GM23248 (cell line): Measurements from ENCODE around the gene MPND.

Source experiments
- EZH2 ChIP-seq: fragments of 200-600 bp; sonication (generic); IDR thresholded peaks from 2 replicates; pipeline ENCODE4 v1.6.1; 2018; ENCODE audit warnings: antibody characterized with exemption, mild to moderate bottlenecking; ENCODE audit not compliant: insufficient read depth, poor library complexity, severe bottlenecking
- EZH2phosphoT487 ChIP-seq: fragments of 200-600 bp; sonication (generic); IDR thresholded peaks from 2 replicates; pipeline ENCODE4 v1.6.1; 2018; ENCODE audit warnings: antibody characterized with exemption, moderate library complexity, mild to moderate bottlenecking, low read depth; ENCODE audit not compliant: insufficient read depth

DNA sequence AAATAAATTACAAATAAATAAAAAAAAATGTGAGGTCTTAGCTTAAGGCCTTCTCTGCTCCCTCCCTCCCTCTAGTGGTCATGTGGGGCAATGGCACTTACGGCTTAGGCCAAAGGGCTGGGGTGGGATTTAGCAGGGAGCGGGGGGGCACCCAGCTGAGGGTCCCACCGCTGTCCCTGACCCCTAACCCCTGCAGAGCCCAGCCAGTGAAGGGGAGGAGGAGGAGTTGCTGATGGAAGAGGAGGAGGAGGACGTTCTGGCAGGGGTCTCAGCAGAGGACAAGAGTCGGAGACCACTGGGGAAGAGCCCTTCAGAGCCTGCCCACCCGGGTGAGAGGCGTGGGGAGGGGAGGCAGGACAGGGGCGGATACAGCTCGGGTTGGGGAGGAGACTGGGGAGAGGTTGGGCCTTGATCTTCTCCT, 9.3 kb downstream of the MPND start:
- TF ChIP-seq EZH2phosphoT487: no peak
- no peak for TF ChIP-seq EZH2
